ENCODE measurements around the gene SMOC2. TPM values are rescaled to one million over a fixed set of nuclear protein-coding genes. Genes with fewer than 3 reads are reported as not detected.

SMOC2 gene
- total RNA-seq, 4 donors from 2014 or later: 45.8 to 382 (median 160) TPM

DNA sequence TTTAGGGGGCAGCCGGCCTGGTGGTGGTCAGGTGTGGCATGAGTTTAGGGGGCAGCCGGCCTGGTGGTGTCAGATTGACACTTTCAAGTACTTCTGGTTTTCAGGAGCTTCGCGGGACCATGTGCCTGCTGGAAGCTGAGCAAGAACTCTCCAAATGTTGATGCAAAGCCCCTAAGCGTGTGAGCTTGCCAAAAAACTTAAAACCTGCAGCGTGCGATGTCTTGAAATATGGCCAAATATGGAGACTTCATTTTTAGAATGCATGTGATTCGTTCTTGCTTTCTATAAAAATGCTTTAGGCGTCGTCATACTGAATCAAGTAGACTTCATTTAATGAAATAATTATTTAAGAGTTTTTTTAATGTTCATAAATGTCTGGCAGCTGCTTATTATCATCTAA is 149.4 kb downstream of the SMOC2 start:
- Histone ChIP-seq H3K36me3 (peaks cover 0 to 3% of the 10 kb centered on the region in 2 donors), H3K4me3 (no peak overlapping the region), H3K27ac (no peak overlapping the region), H3K9me3 (no peaks in the 10 kb centered on the region), H3K4me1 (peaks cover 0 to 11% (median 0%) of the 10 kb centered on the region in 3 donors), H3K27me3 (no peaks in the 10 kb centered on the region)
- no peak for TF ChIP-seq POLR2A (IDR thresholded peaks at IDR 0.05)
- TF ChIP-seq, protein P1, sequence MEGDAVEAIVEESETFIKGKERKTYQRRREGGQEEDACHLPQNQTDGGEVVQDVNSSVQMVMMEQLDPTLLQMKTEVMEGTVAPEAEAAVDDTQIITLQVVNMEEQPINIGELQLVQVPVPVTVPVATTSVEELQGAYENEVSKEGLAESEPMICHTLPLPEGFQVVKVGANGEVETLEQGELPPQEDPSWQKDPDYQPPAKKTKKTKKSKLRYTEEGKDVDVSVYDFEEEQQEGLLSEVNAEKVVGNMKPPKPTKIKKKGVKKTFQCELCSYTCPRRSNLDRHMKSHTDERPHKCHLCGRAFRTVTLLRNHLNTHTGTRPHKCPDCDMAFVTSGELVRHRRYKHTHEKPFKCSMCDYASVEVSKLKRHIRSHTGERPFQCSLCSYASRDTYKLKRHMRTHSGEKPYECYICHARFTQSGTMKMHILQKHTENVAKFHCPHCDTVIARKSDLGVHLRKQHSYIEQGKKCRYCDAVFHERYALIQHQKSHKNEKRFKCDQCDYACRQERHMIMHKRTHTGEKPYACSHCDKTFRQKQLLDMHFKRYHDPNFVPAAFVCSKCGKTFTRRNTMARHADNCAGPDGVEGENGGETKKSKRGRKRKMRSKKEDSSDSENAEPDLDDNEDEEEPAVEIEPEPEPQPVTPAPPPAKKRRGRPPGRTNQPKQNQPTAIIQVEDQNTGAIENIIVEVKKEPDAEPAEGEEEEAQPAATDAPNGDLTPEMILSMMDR (IDR thresholded peaks at IDR 0.05): no peak
- no peak for TF ChIP-seq EP300 (IDR thresholded peaks at IDR 0.05)
- TF ChIP-seq POLR2AphosphoS5 (IDR thresholded peaks at IDR 0.05): no peak
- no peak for ATAC-seq
- 33 to 56% methylated on average over 6 to 9 of the region's 10 CpGs for WGBS, 2 donors (ENCODE audit: low coverage in 1 of 2)

DNA sequence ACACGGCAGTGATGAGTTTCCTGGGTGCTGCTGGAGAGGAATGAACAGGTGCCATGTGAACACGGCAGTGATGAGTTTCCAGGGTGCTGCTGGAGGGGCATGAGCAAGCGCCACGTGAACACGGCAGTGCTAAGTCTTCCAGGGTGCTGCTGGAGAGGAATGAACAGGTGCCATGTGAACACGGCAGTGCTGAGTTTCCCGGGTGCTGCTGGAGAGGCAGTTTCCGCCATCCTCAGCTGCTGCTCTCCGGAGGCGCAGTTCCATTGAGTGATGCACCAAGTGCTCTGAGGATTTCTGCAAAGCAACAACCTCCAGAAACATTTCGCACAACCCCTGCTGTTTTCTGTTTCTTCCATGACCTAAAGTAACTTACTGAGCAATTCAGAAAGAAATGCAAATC is 155.4 kb downstream of the SMOC2 start:
- Histone ChIP-seq H3K4me1 (no peaks in the 10 kb centered on the region), H3K27ac (no peak overlapping the region), H3K27me3 (no peaks in the 10 kb centered on the region), H3K36me3 (peaks cover 0 to 44% of the 10 kb centered on the region in 2 donors), H3K9me3 (no peaks in the 10 kb centered on the region), H3K4me3 (no peak overlapping the region)
- TF ChIP-seq, protein P1 (IDR thresholded peaks at IDR 0.05): no peak
- TF ChIP-seq POLR2A (IDR thresholded peaks at IDR 0.05) (no peak), EP300 (IDR thresholded peaks at IDR 0.05) (no peak), POLR2AphosphoS5 (IDR thresholded peaks at IDR 0.05) (no peak)
- ATAC-seq: no peak
- WGBS, 2 donors (ENCODE audit: low coverage in 1 of 2): 67 to 87% methylated on average over 6 to 11 of the region's 11 CpGs

DNA sequence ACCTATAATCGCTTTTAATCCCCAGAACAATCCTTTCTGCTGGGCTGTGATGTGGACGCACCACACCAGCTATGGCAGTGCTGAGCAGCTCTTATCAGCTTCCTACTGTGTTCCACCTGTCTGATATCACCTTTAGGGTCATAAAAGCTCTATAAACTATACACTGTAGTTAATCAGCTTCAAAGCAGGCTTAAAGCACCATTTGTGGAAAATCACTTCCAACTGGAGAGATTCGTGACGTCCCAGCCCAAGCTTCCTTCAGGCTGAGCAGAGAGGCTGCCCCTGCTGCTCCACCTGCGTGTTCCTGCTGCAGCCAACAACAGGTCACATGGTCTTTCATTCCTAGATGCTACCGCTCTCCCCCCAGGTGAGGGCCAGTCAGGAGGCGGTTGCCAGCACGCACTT is 156.5 kb downstream of the SMOC2 start:
- TF ChIP-seq, protein P1 (IDR thresholded peaks at IDR 0.05): no peak
- TF ChIP-seq POLR2AphosphoS5 (IDR thresholded peaks at IDR 0.05): no peak
- no peak overlapping the region for H3K4me3 ChIP-seq
- H3K9me3 ChIP-seq: no peaks in the 10 kb centered on the region
- ATAC-seq: no peak
- H3K27me3 ChIP-seq: no peaks in the 10 kb centered on the region
- no peak overlapping the region for H3K27ac ChIP-seq
- 70 to 92% methylated on average over 2 to 8 of the region's 8 CpGs for WGBS, 2 donors (ENCODE audit: low coverage in 1 of 2)
- H3K4me1 ChIP-seq: no peaks in the 10 kb centered on the region
- H3K36me3 ChIP-seq: peaks cover 0 to 50% of the 10 kb centered on the region in 2 donors

DNA sequence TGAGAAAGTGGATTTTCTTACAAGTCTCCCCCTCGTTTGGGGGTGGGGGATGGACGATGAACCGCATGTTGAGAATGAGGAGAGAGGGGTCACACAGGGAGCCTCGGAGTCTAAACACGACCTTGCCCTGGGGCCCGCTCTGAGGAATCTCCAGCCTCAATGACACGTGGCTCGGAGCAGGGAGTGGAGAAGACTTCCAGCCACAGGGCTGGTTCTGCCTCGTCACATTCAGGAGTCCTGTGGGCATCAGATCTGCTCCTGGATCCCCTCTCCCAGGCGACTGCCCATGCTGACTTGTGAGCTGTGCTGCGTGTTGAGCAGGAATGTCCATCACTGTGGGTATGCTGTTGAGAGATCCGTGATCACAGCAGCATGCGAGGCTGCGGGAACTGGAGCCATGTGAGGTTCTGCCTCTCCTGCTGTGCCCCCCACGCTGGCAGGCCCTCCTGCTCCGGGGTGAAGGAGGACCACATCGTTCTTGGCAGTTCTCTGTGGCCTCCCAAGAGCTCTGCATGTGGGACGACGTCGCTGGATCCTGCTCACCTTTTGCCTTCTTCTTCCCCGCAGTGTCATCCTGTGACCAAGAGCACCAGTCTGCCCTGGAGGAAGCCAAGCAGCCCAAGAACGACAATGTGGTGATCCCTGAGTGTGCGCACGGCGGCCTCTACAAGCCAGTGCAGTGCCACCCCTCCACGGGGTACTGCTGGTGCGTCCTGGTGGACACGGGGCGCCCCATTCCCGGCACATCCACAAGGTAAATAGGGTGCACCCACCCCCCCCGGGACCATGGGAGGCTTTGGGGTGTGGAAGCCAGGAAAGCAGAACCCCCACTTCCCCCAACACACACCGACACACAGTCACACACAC is 157.5 kb downstream of the SMOC2 start:
- 90 to 100% methylated on average over 1 to 9 of the region's 32 CpGs for WGBS, 2 donors (ENCODE audit: low coverage in 1 of 2)
- Histone ChIP-seq H3K27ac (no peak overlapping the region), H3K4me3 (no peak overlapping the region), H3K27me3 (no peaks in the 10 kb centered on the region), H3K36me3 (peaks cover 0 to 53% of the 10 kb centered on the region in 2 donors), H3K9me3 (no peaks in the 10 kb centered on the region), H3K4me1 (no peaks in the 10 kb centered on the region)
- ATAC-seq: no peak
- TF ChIP-seq, protein P1 (IDR thresholded peaks at IDR 0.05): no peak
- TF ChIP-seq POLR2A (IDR thresholded peaks at IDR 0.05) (no peak), POLR2AphosphoS5 (IDR thresholded peaks at IDR 0.05) (no peak), EP300 (IDR thresholded peaks at IDR 0.05) (no peak)

DNA sequence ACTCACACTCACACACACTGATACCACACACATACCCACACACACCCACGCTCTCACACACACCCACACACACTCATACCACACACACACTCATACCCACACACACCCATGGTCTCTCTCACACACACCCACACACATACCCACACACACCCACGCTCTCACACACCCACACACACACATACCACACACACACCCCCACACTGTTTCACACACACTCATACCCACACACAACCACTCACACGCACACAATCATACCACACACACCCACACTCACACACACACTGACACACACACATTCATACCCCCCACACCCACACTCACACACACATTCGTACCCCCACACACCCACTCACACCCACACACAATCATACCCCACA is 158.1 kb downstream of the SMOC2 start:
- Histone ChIP-seq H3K36me3 (peaks cover 0 to 60% of the 10 kb centered on the region in 2 donors), H3K4me1 (no peaks in the 10 kb centered on the region), H3K27me3 (no peaks in the 10 kb centered on the region), H3K9me3 (peaks cover 0 to 6% (median 0%) of the 10 kb centered on the region in 3 donors), H3K4me3 (no peak overlapping the region), H3K27ac (no peak overlapping the region)
- 80 to 96% methylated on average over 4 of the region's 4 CpGs for WGBS, 2 donors (ENCODE audit: low coverage in 1 of 2)
- TF ChIP-seq EP300 (IDR thresholded peaks at IDR 0.05): no peak
- TF ChIP-seq, protein P1 (IDR thresholded peaks at IDR 0.05): no peak
- no peak for TF ChIP-seq POLR2AphosphoS5 (IDR thresholded peaks at IDR 0.05)
- no peak for TF ChIP-seq POLR2A (IDR thresholded peaks at IDR 0.05)
- no peak for ATAC-seq
